Naive thymus-derived CD8-positive, alpha-beta T cell (primary cell): ENCODE data around the gene PLXNB2. TPM values are rescaled to one million over a fixed set of nuclear protein-coding genes. Genes with fewer than 3 reads are reported as not detected.

Experiments used
- ATAC-seq, 2 donors: fragments of 150-1000 bp; cut with Tn5 transposase in 1 of 2; sonication (Bioruptor Pico), chemical (Tn5 transposase) in 1 of 2; 1 replicate in 1 of 2; 2 replicates in 1 of 2; pipeline ENCODE4 v1.10.0; 2021; ENCODE audit warnings: mild to moderate bottlenecking in 2 of 2, moderate library complexity in 2 of 2
- POLR2A ChIA-PET: fragments of 350-600 bp; sonication (Branson Sonifier 250); formaldehyde crosslinking; loops from one replicate; lab custom pipeline; 2021; ENCODE audit warnings: antibody characterized with exemption; lab: Charles Lee
- DNase-seq, 10 donors: peaks; one replicate each; pipeline versions ENCODE4 v3.0.0 to v3.0.0-alpha.2; 2020 to 2022
- H3K27ac Mint-ChIP-seq, 10 donors: one replicate each; pipeline ENCODE4 v1.8.0; 2020 to 2022; ENCODE audit warnings: mild to moderate bottlenecking in 10 of 10, mixed read lengths in 10 of 10, moderate library complexity in 4 of 10, inconsistent platforms in 1 of 10
- H3K27me3 Mint-ChIP-seq, 5 donors: one replicate each; pipeline ENCODE4 v1.8.0; 2021 to 2022; ENCODE audit warnings: mixed read lengths in 5 of 5
- H3K36me3 Mint-ChIP-seq, 3 donors: one replicate each; pipeline ENCODE4 v1.8.0; 2020 to 2022; ENCODE audit warnings: mixed read lengths in 3 of 3, mild to moderate bottlenecking in 2 of 3, inconsistent platforms in 1 of 3
- H3K4me1 Mint-ChIP-seq, 4 donors: one replicate each; pipeline ENCODE4 v1.8.0; 2021 to 2022; ENCODE audit warnings: mixed read lengths in 4 of 4
- H3K4me3 Mint-ChIP-seq, 10 donors: one replicate each; pipeline ENCODE4 v1.8.0; 2020 to 2022; ENCODE audit warnings: mild to moderate bottlenecking in 10 of 10, mixed read lengths in 10 of 10, moderate library complexity in 6 of 10, inconsistent platforms in 1 of 10
- H3K9me3 Mint-ChIP-seq, 9 donors: one replicate each; pipeline ENCODE4 v1.8.0; 2020 to 2022; ENCODE audit warnings: mixed read lengths in 9 of 9, mild to moderate bottlenecking in 3 of 9, inconsistent platforms in 1 of 9, moderate library complexity in 1 of 9
- polyA plus RNA-seq, 3 donors: library from polyadenylated mRNA; unstranded; fragments of 300-500 nt; fragmentation: Illumina TruSeq; gene quantifications; one replicate each; pipeline ENCODE4 v1.2.3, GENCODE V29; 2021
- total RNA-seq, 8 experiments: library from RNA in 2 of 8; stranded (reverse) in 2 of 8; gene quantifications; one replicate each; pipeline ENCODE4 v1.2.3 and lab custom pipeline; 2021 to 2026

PLXNB2 gene
- total and polyA plus RNA-seq, 5 experiments from 2014 or later, result 0.72 to 16.7 (median 4.1) TPM

GRCh38 chr22:50232481-50233151 is 74.8 kb downstream of the PLXNB2 start:
- POLR2A ChIA-PET, result interaction anchor here (0.8 kb wide), 1 partner anchor 12 kb away, joined by 3 read pairs; no protein-coding TSS in a partner anchor
- H3K27me3 Mint-ChIP-seq, result no peaks in the 10 kb centered on the region
- H3K27ac Mint-ChIP-seq, result no peak overlapping the region
- no peak overlapping the region for H3K4me3 Mint-ChIP-seq
- ATAC-seq (no peak), DNase-seq (no peak)
- no peaks in the 10 kb centered on the region for H3K9me3 Mint-ChIP-seq
- H3K4me1 Mint-ChIP-seq, result peaks cover 12 to 36% (median 28%) of the 10 kb centered on the region in 4 donors
- peaks cover 0 to 69% (median 0%) of the 10 kb centered on the region in 3 donors for H3K36me3 Mint-ChIP-seq

GRCh38 chr22:50229370-50229769 is 78.1 kb downstream of the PLXNB2 start:
- no peaks in the 10 kb centered on the region for H3K9me3 Mint-ChIP-seq
- H3K4me3 Mint-ChIP-seq, result no peak overlapping the region
- DNase-seq, result no peak
- ATAC-seq, result no peak
- H3K27me3 Mint-ChIP-seq, result no peaks in the 10 kb centered on the region
- H3K27ac Mint-ChIP-seq, result no peak overlapping the region
- H3K36me3 Mint-ChIP-seq, result peaks cover 0 to 71% (median 4%) of the 10 kb centered on the region in 3 donors
- POLR2A ChIA-PET, result no interaction called here
- H3K4me1 Mint-ChIP-seq, result peaks cover 3 to 17% (median 15%) of the 10 kb centered on the region in 4 donors

GRCh38 chr22:50228366-50228765 is 79.1 kb downstream of the PLXNB2 start:
- Mint-ChIP-seq H3K4me1 (peaks cover 3 to 10% (median 8%) of the 10 kb centered on the region in 4 donors), H3K27me3 (no peaks in the 10 kb centered on the region), H3K27ac (peak overlapping the region in 3 of 10 donors; percentile 53 to 75 (median 62)), H3K9me3 (no peaks in the 10 kb centered on the region), H3K36me3 (peaks cover 0 to 73% (median 6%) of the 10 kb centered on the region in 3 donors), H3K4me3 (no peak overlapping the region)
- ATAC-seq (no peak), DNase-seq (peak in 1 of 10 donors; percentile 36)
- POLR2A ChIA-PET, result no interaction called here

- Mint-ChIP-seq H3K27me3 (no peaks in the 10 kb centered on the region), H3K27ac (peak overlapping the region in 1 of 10 donors; percentile 43), H3K9me3 (no peaks in the 10 kb centered on the region), H3K4me3 (no peak overlapping the region), H3K36me3 (peaks cover 0 to 75% (median 10%) of the 10 kb centered on the region in 3 donors), H3K4me1 (peaks cover 3 to 10% (median 8%) of the 10 kb centered on the region in 4 donors)
- ATAC-seq (no peak), DNase-seq (no peak)
- POLR2A ChIA-PET, result no interaction called here
These were observed 79.7 kb downstream of the PLXNB2 start for GRCh38 chr22:50227579-50228215.

GRCh38 chr22:50226875-50227165 is 80.6 kb downstream of the PLXNB2 start:
- Mint-ChIP-seq H3K36me3 (peaks cover 0 to 68% (median 10%) of the 10 kb centered on the region in 3 donors), H3K27ac (no peak overlapping the region), H3K9me3 (no peaks in the 10 kb centered on the region), H3K4me1 (peaks cover 3 to 10% (median 8%) of the 10 kb centered on the region in 4 donors), H3K27me3 (no peaks in the 10 kb centered on the region), H3K4me3 (no peak overlapping the region)
- ATAC-seq (no peak), DNase-seq (no peak)
- POLR2A ChIA-PET, result no interaction called here

GRCh38 chr22:50226063-50226874 is 81.2 kb downstream of the PLXNB2 start:
- peak overlapping the region in 2 of 10 donors; percentile 18 to 48 for H3K27ac Mint-ChIP-seq
- peaks cover 0 to 63% (median 10%) of the 10 kb centered on the region in 3 donors for H3K36me3 Mint-ChIP-seq

GRCh38 chr22:50225200-50225969 is 82.1 kb downstream of the PLXNB2 start:
- H3K4me3 Mint-ChIP-seq, result no peak overlapping the region
- no peaks in the 10 kb centered on the region for H3K27me3 Mint-ChIP-seq
- no peaks in the 10 kb centered on the region for H3K9me3 Mint-ChIP-seq
- H3K4me1 Mint-ChIP-seq, result peaks cover 3 to 10% (median 8%) of the 10 kb centered on the region in 4 donors
- H3K27ac Mint-ChIP-seq, result peak overlapping the region in 1 of 10 donors; percentile 62
- POLR2A ChIA-PET, result no interaction called here
- ATAC-seq, result no peak
- H3K36me3 Mint-ChIP-seq, result peaks cover 0 to 63% (median 10%) of the 10 kb centered on the region in 3 donors
- DNase-seq, result no peak

More at GRCh38 chr22:50226063-50226874, 81.2 kb downstream of the PLXNB2 start:
- peaks cover 3 to 10% (median 8%) of the 10 kb centered on the region in 4 donors for H3K4me1 Mint-ChIP-seq
- DNase-seq, result no peak
- H3K4me3 Mint-ChIP-seq, result no peak overlapping the region
- ATAC-seq, result no peak
- H3K9me3 Mint-ChIP-seq, result no peaks in the 10 kb centered on the region
- POLR2A ChIA-PET, result no interaction called here
- no peaks in the 10 kb centered on the region for H3K27me3 Mint-ChIP-seq

Other genes starting within 250 kb of the PLXNB2 start
- gene TTLL8, start 249.3 kb downstream of the PLXNB2 start, total RNA-seq, result not detected
- not detected for gene TTLL8, start 249.3 kb downstream of the PLXNB2 start, polyA plus RNA-seq
- gene MLC1, start 222.2 kb downstream of the PLXNB2 start, total RNA-seq, result under 1 TPM; 0.16 to 0.36 TPM
- 1 to 10 TPM in 1 of 3 donors, under 1 TPM in 2; 0.12 to 1.8 (median 0.34) TPM for gene MLC1, start 222.2 kb downstream of the PLXNB2 start, polyA plus RNA-seq
- not detected for gene MOV10L1, start 217.6 kb downstream of the PLXNB2 start, total RNA-seq
- gene MOV10L1, start 217.6 kb downstream of the PLXNB2 start, polyA plus RNA-seq, result not detected
- under 1 TPM; 0.25 to 0.26 TPM for gene PANX2, start 136.9 kb downstream of the PLXNB2 start, total RNA-seq
- not detected for gene PANX2, start 136.9 kb downstream of the PLXNB2 start, polyA plus RNA-seq
- 100 to 1,000 TPM; 103 to 113 TPM for gene TRABD, start 121.7 kb downstream of the PLXNB2 start, total RNA-seq
- 10 to 100 TPM; 28.7 to 46.7 (median 31.2) TPM for gene TRABD, start 121.7 kb downstream of the PLXNB2 start, polyA plus RNA-seq
- 10 to 100 TPM; 40.3 to 42.4 TPM for gene SELENOO, start 106.6 kb downstream of the PLXNB2 start, total RNA-seq
- 1 to 10 TPM; 3.1 to 8.8 (median 5.2) TPM for gene SELENOO, start 106.6 kb downstream of the PLXNB2 start, polyA plus RNA-seq
- 100 to 1,000 TPM; 153 to 156 TPM for gene TUBGCP6, start 62.6 kb downstream of the PLXNB2 start, total RNA-seq
- 10 to 100 TPM in 2 of 3 donors, 1 to 10 TPM in 1; 9.3 to 25.2 (median 17.3) TPM for gene TUBGCP6, start 62.6 kb downstream of the PLXNB2 start, polyA plus RNA-seq
- 100 to 1,000 TPM; 107 to 114 TPM for gene HDAC10, start 56.4 kb downstream of the PLXNB2 start, total RNA-seq
- 1 to 10 TPM; 5.4 to 7.8 (median 6.4) TPM for gene HDAC10, start 56.4 kb downstream of the PLXNB2 start, polyA plus RNA-seq
- gene MAPK12, start 46.0 kb downstream of the PLXNB2 start, total RNA-seq, result 1 to 10 TPM; 2.1 to 2.9 TPM
- gene MAPK12, start 46.0 kb downstream of the PLXNB2 start, polyA plus RNA-seq, result under 1 TPM in 2 of 3 donors, not detected in 1; 0.02 to 0.03 TPM
- 1 to 10 TPM in 1 of 2 experiments, under 1 TPM in 1; 0.86 to 1.2 TPM for gene MAPK11, start 37.3 kb downstream of the PLXNB2 start, total RNA-seq
- gene MAPK11, start 37.3 kb downstream of the PLXNB2 start, polyA plus RNA-seq, result under 1 TPM; 0.13 to 0.24 (median 0.16) TPM
- gene DENND6B, start 19.4 kb upstream of the PLXNB2 start, total RNA-seq, result 1 to 10 TPM; 7.0 to 9.1 TPM
- 1 to 10 TPM in 2 of 3 donors, under 1 TPM in 1; 0.53 to 1.1 (median 1.0) TPM for gene DENND6B, start 19.4 kb upstream of the PLXNB2 start, polyA plus RNA-seq
- gene PPP6R2, start 35.7 kb upstream of the PLXNB2 start, total RNA-seq, result 100 to 1,000 TPM in 1 of 2 experiments, 10 to 100 TPM in 1; 93.3 to 104 TPM
- gene PPP6R2, start 35.7 kb upstream of the PLXNB2 start, polyA plus RNA-seq, result 10 to 100 TPM; 13.3 to 29.1 (median 17.0) TPM
- gene SBF1, start 167.4 kb upstream of the PLXNB2 start, total RNA-seq, result 100 to 1,000 TPM; 221 to 222 TPM
- gene SBF1, start 167.4 kb upstream of the PLXNB2 start, polyA plus RNA-seq, result 10 to 100 TPM; 17.1 to 37.4 (median 17.6) TPM
- 1 to 10 TPM; 7.7 to 8.2 TPM for gene ADM2, start 173.9 kb upstream of the PLXNB2 start, total RNA-seq
- under 1 TPM; 0.08 to 0.52 (median 0.21) TPM for gene ADM2, start 173.9 kb upstream of the PLXNB2 start, polyA plus RNA-seq
- under 1 TPM in 1 of 2 experiments, not detected in 1; 0.52 TPM for gene MIOX, start 179.2 kb upstream of the PLXNB2 start, total RNA-seq
- under 1 TPM in 1 of 3 donors, not detected in 2; 0.39 TPM for gene MIOX, start 179.2 kb upstream of the PLXNB2 start, polyA plus RNA-seq
- 100 to 1,000 TPM; 120 to 128 TPM for gene LMF2, start 200.1 kb upstream of the PLXNB2 start, total RNA-seq
- 10 to 100 TPM; 15.1 to 19.6 (median 17.6) TPM for gene LMF2, start 200.1 kb upstream of the PLXNB2 start, polyA plus RNA-seq
- 10 to 100 TPM; 77.9 to 81.9 TPM for gene NCAPH2, start 200.6 kb upstream of the PLXNB2 start, total RNA-seq
- gene NCAPH2, start 200.6 kb upstream of the PLXNB2 start, polyA plus RNA-seq, result 10 to 100 TPM; 34.8 to 41.5 (median 40.1) TPM
- 1 to 10 TPM in 1 of 2 experiments, not detected in 1; 2.7 TPM for gene SCO2, start 218.0 kb upstream of the PLXNB2 start, total RNA-seq
- gene SCO2, start 218.0 kb upstream of the PLXNB2 start, polyA plus RNA-seq, result 1 to 10 TPM; 4.0 to 8.3 (median 6.8) TPM
- gene TYMP, start 222.4 kb upstream of the PLXNB2 start, total RNA-seq, result 1 to 10 TPM; 2.1 to 3.4 TPM
- 1 to 10 TPM; 1.9 to 5.5 (median 3.1) TPM for gene TYMP, start 222.4 kb upstream of the PLXNB2 start, polyA plus RNA-seq
- 1 to 10 TPM; 5.7 to 6.2 TPM for gene KLHDC7B, start 238.3 kb upstream of the PLXNB2 start, total RNA-seq
- 1 to 10 TPM; 5.3 to 7.9 (median 6.5) TPM for gene KLHDC7B, start 238.3 kb upstream of the PLXNB2 start, polyA plus RNA-seq